ENCODE data around the gene MS4A5.
"Not testable (repeated sequence)": the region's sequence is repeated elsewhere in the genome, so short reads cannot be mapped to it uniquely, and the experiment has no call there.

Gene MS4A5

GRCh38 chr11:60429272-60429671, at the start of gene MS4A5:
MS4A5 (plus strand) TSS chr11:60429572; CDS start chr11:60429675, 103 bp downstream.
- in situ Hi-C loops (cut with MboI; ENCODE audit: low sequenced_read_pairs) = no loop called here

- in situ Hi-C loops (cut with MboI; ENCODE audit: low sequenced_read_pairs) = no loop called here
Measured at GRCh38 chr11:60389279-60389910, 40.0 kb upstream of the MS4A5 start.

- in situ Hi-C loops (cut with MboI; ENCODE audit: low sequenced_read_pairs) = no loop called here
Measured at GRCh38 chr11:60390419-60390818, 39.0 kb upstream of the MS4A5 start.

- in situ Hi-C loops (cut with MboI; ENCODE audit: low sequenced_read_pairs) = no loop called here
Measured at GRCh38 chr11:60392361-60392760, 37.0 kb upstream of the MS4A5 start.

GRCh38 chr11:60393016-60393415, 36.4 kb upstream of the MS4A5 start:
- in situ Hi-C loops (cut with MboI; ENCODE audit: low sequenced_read_pairs) = no loop called here

GRCh38 chr11:60394666-60395380, 34.5 kb upstream of the MS4A5 start:
- in situ Hi-C loops (cut with MboI; ENCODE audit: low sequenced_read_pairs) = no loop called here

- in situ Hi-C loops (cut with MboI; ENCODE audit: low sequenced_read_pairs) = no loop called here
Measured at GRCh38 chr11:60396382-60396781, 33.0 kb upstream of the MS4A5 start, which contains the start of gene MS4A14. MS4A14 (plus strand) TSS chr11:60396459; CDS start chr11:60396579, 120 bp downstream.

GRCh38 chr11:60396799-60397198, 32.6 kb upstream of the MS4A5 start:
- in situ Hi-C loops (cut with MboI; ENCODE audit: low sequenced_read_pairs) = no loop called here

GRCh38 chr11:60420015-60420414, 9.4 kb upstream of the MS4A5 start:
- in situ Hi-C loops (cut with MboI; ENCODE audit: low sequenced_read_pairs) = no loop called here

- in situ Hi-C loops (cut with MboI; ENCODE audit: low sequenced_read_pairs) = no loop called here
Measured at GRCh38 chr11:60422609-60423008, 6.8 kb upstream of the MS4A5 start.

GRCh38 chr11:60428517-60428916, 855 bp upstream of the MS4A5 start:
- in situ Hi-C loops (cut with MboI; ENCODE audit: low sequenced_read_pairs) = no loop called here

GRCh38 chr11:60431251-60431650, 1.9 kb downstream of the MS4A5 start:
- in situ Hi-C loops (cut with MboI; ENCODE audit: low sequenced_read_pairs) = no loop called here

- in situ Hi-C loops (cut with MboI; ENCODE audit: low sequenced_read_pairs) = no loop called here
Measured at GRCh38 chr11:60433401-60433800, 4.0 kb downstream of the MS4A5 start.

GRCh38 chr11:60447070-60447469, 17.7 kb downstream of the MS4A5 start:
- in situ Hi-C loops (cut with MboI; ENCODE audit: low sequenced_read_pairs) = no loop called here

GRCh38 chr11:60447846-60448245, 18.5 kb downstream of the MS4A5 start:
- in situ Hi-C loops (cut with MboI; ENCODE audit: low sequenced_read_pairs) = no loop called here

GRCh38 chr11:60451185-60451584, 21.8 kb downstream of the MS4A5 start:
- in situ Hi-C loops (cut with MboI; ENCODE audit: low sequenced_read_pairs) = not testable (repeated sequence)

- in situ Hi-C loops (cut with MboI; ENCODE audit: low sequenced_read_pairs) = no loop called here
Measured at GRCh38 chr11:60454212-60454611, 24.8 kb downstream of the MS4A5 start.

- in situ Hi-C loops (cut with MboI; ENCODE audit: low sequenced_read_pairs) = no loop called here
Measured at GRCh38 chr11:60455531-60456042, 26.2 kb downstream of the MS4A5 start, which contains the start of gene MS4A1. MS4A1 (plus strand) TSS chr11:60455847; CDS start chr11:60462375, 6,528 bp downstream.

- in situ Hi-C loops (cut with MboI; ENCODE audit: low sequenced_read_pairs) = no loop called here
Measured at GRCh38 chr11:60457576-60457975, 28.2 kb downstream of the MS4A5 start.

- in situ Hi-C loops (cut with MboI; ENCODE audit: low sequenced_read_pairs) = no loop called here
Measured at GRCh38 chr11:60459345-60459744, 30.0 kb downstream of the MS4A5 start.

GRCh38 chr11:60468829-60469228, 39.5 kb downstream of the MS4A5 start:
- in situ Hi-C loops (cut with MboI; ENCODE audit: low sequenced_read_pairs) = no loop called here

- in situ Hi-C loops (cut with MboI; ENCODE audit: low sequenced_read_pairs) = no loop called here
Measured at GRCh38 chr11:60469723-60470122, 40.4 kb downstream of the MS4A5 start.

All from HL-60/S4 treated with retinoic acid at 250 ng/mL for 4 days and 3 days (cell line).